Tongue (tissue), 2 donors: ENCODE results near the gene RCC2. TPM values are rescaled to one million over a fixed set of nuclear protein-coding genes. Genes with fewer than 3 reads are reported as not detected.
"Not testable (repeated sequence)": the region's sequence is repeated elsewhere in the genome, so short reads cannot be mapped to it uniquely, and the experiment has no call there.

Source experiments
- DNase-seq: peaks from one replicate; pipeline ENCODE4 v3.0.0-alpha.2; 2015
- total RNA-seq: library from RNA; depleted of rRNA; stranded (reverse); fragments of >200 nt; gene quantifications from one replicate; pipeline ENCODE4 v1.2.3, GENCODE V29; 2014

RCC2 gene
- 42.5 TPM for total RNA-seq

GRCh38 chr1:17439250-17440073 is at the start of gene RCC2:
Gene RCC2, minus strand, starts transcription at chr1:17439677. Its CDS starts 1,163 bp downstream, at chr1:17438514.
- peak; percentile 85 for DNase-seq

- DNase-seq = no peak
Observed at GRCh38 chr1:17486242-17486641, 46.8 kb upstream of the RCC2 start.

GRCh38 chr1:17485281-17485680 is 45.8 kb upstream of the RCC2 start:
- DNase-seq = no peak

GRCh38 chr1:17481981-17482380 is 42.5 kb upstream of the RCC2 start:
- DNase-seq = not testable (repeated sequence)

GRCh38 chr1:17480846-17481245 is 41.4 kb upstream of the RCC2 start:
- DNase-seq = no peak

GRCh38 chr1:17475752-17476151 is 36.3 kb upstream of the RCC2 start:
- DNase-seq = no peak

- not testable (repeated sequence) for DNase-seq
Observed at GRCh38 chr1:17474836-17475555, 35.5 kb upstream of the RCC2 start.

- no peak for DNase-seq
Observed at GRCh38 chr1:17472814-17473213, 33.3 kb upstream of the RCC2 start.

- no peak for DNase-seq
Observed at GRCh38 chr1:17471393-17471792, 31.9 kb upstream of the RCC2 start.

GRCh38 chr1:17470021-17470799 is 30.7 kb upstream of the RCC2 start:
- no peak for DNase-seq

GRCh38 chr1:17468357-17469265 is 29.1 kb upstream of the RCC2 start:
- not testable (repeated sequence) for DNase-seq

- no peak for DNase-seq
Observed at GRCh38 chr1:17466359-17466758, 26.9 kb upstream of the RCC2 start.

- DNase-seq = no peak
Observed at GRCh38 chr1:17465228-17465627, 25.8 kb upstream of the RCC2 start.

GRCh38 chr1:17463991-17464390 is 24.5 kb upstream of the RCC2 start:
- DNase-seq = no peak

- no peak for DNase-seq
Observed at GRCh38 chr1:17462669-17463068, 23.2 kb upstream of the RCC2 start.

- no peak for DNase-seq
Observed at GRCh38 chr1:17460219-17460618, 20.7 kb upstream of the RCC2 start.

- DNase-seq = no peak
Observed at GRCh38 chr1:17458794-17459193, 19.3 kb upstream of the RCC2 start.

GRCh38 chr1:17452686-17453085 is 13.2 kb upstream of the RCC2 start:
- no peak for DNase-seq

GRCh38 chr1:17452203-17452602 is 12.7 kb upstream of the RCC2 start:
- DNase-seq = not testable (repeated sequence)

- DNase-seq = peak; percentile 11
Observed at GRCh38 chr1:17451731-17452130, 12.3 kb upstream of the RCC2 start.

- DNase-seq = no peak
Observed at GRCh38 chr1:17447501-17447992, 8.1 kb upstream of the RCC2 start.
